Measurements from ENCODE around the gene CCDC39. TPM values are rescaled to one million over a fixed set of nuclear protein-coding genes. Genes with fewer than 3 reads are reported as not detected.

CCDC39 gene
- total RNA-seq, 1 experiment from 2014 or later = not detected

- no peak overlapping the region for H3K4me3 Mint-ChIP-seq (ENCODE audit: unreplicated experiment)
- Histone ChIP-seq H3K36me3 (ENCODE audit: control insufficient read depth, insufficient read depth, low read length) (no peaks in the 10 kb centered on the region), H3K4me3 (ENCODE audit: low read depth, low read length) (no peak overlapping the region), H3K4me1 (no peaks in the 10 kb centered on the region), H3K27me3 (replicated peaks; ENCODE audit: control insufficient read depth, insufficient read depth, low read length) (no peaks in the 10 kb centered on the region), H3K9me3 (no peaks in the 10 kb centered on the region)
- CTCF ChIA-PET = no interaction called here
- BruUV-seq (replicated peaks) = no TSS peak
- no peaks in the 10 kb centered on the region for H3K4me1 Mint-ChIP-seq (ENCODE audit: low read depth, unreplicated experiment)
- H3K27ac Mint-ChIP-seq (ENCODE audit: unreplicated experiment) = no peak overlapping the region
- H3K9me3 Mint-ChIP-seq (ENCODE audit: unreplicated experiment) = no peaks in the 10 kb centered on the region
- no peak for DNase-seq
- no peaks in the 10 kb centered on the region for H3K36me3 Mint-ChIP-seq (ENCODE audit: insufficient read depth, unreplicated experiment)
- intact Hi-C loops (cut with micrococcal nuclease; ENCODE audit: unreplicated experiment) = no loop called here
- H3K27me3 Mint-ChIP-seq (ENCODE audit: insufficient read depth, unreplicated experiment) = peaks cover 12% of the 10 kb centered on the region
- TF ChIP-seq CTCF (IDR thresholded peaks at IDR 0.05; ENCODE audit: insufficient read depth in 1 of 2, low read depth in 1 of 2, low read length in 1 of 2, severe bottlenecking in 1 of 2, unreplicated experiment in 1 of 2) = no peak
- POLR2A ChIA-PET = no interaction called here
These were observed 88.9 kb downstream of the CCDC39 start for GRCh38 chr3:180590396-180590795.

GRCh38 chr3:180580934-180581333 is 98.4 kb downstream of the CCDC39 start:
- no peak for DNase-seq
- Histone ChIP-seq H3K4me3 (ENCODE audit: low read depth, low read length) (no peak overlapping the region), H3K4me1 (no peaks in the 10 kb centered on the region), H3K27me3 (replicated peaks; ENCODE audit: control insufficient read depth, insufficient read depth, low read length) (no peaks in the 10 kb centered on the region), H3K9me3 (no peaks in the 10 kb centered on the region), H3K36me3 (ENCODE audit: control insufficient read depth, insufficient read depth, low read length) (no peaks in the 10 kb centered on the region)
- no peak for TF ChIP-seq CTCF (IDR thresholded peaks at IDR 0.05; ENCODE audit: insufficient read depth in 1 of 2, low read depth in 1 of 2, low read length in 1 of 2, severe bottlenecking in 1 of 2, unreplicated experiment in 1 of 2)
- H3K4me3 Mint-ChIP-seq (ENCODE audit: unreplicated experiment) = no peak overlapping the region
- no peaks in the 10 kb centered on the region for H3K4me1 Mint-ChIP-seq (ENCODE audit: low read depth, unreplicated experiment)
- no TSS peak for BruUV-seq (replicated peaks)
- no peaks in the 10 kb centered on the region for H3K9me3 Mint-ChIP-seq (ENCODE audit: unreplicated experiment)
- intact Hi-C loops (cut with micrococcal nuclease; ENCODE audit: unreplicated experiment) = no loop called here
- no peak overlapping the region for H3K27ac Mint-ChIP-seq (ENCODE audit: unreplicated experiment)
- H3K36me3 Mint-ChIP-seq (ENCODE audit: insufficient read depth, unreplicated experiment) = no peaks in the 10 kb centered on the region
- H3K27me3 Mint-ChIP-seq (ENCODE audit: insufficient read depth, unreplicated experiment) = peaks cover 7% of the 10 kb centered on the region
- ChIA-PET CTCF (no interaction called here), POLR2A (no interaction called here)

GRCh38 chr3:180575571-180575970 is 103.7 kb downstream of the CCDC39 start:
- Histone ChIP-seq H3K4me3 (ENCODE audit: low read depth, low read length) (no peak overlapping the region), H3K27me3 (replicated peaks; ENCODE audit: control insufficient read depth, insufficient read depth, low read length) (no peaks in the 10 kb centered on the region), H3K9me3 (no peaks in the 10 kb centered on the region), H3K4me1 (no peaks in the 10 kb centered on the region), H3K36me3 (ENCODE audit: control insufficient read depth, insufficient read depth, low read length) (no peaks in the 10 kb centered on the region)
- POLR2A ChIA-PET = no interaction called here
- CTCF ChIA-PET = no interaction called here
- no peak for TF ChIP-seq CTCF (IDR thresholded peaks at IDR 0.05; ENCODE audit: insufficient read depth in 1 of 2, low read depth in 1 of 2, low read length in 1 of 2, severe bottlenecking in 1 of 2, unreplicated experiment in 1 of 2)
- Mint-ChIP-seq H3K27me3 (ENCODE audit: insufficient read depth, unreplicated experiment) (peaks cover 4% of the 10 kb centered on the region), H3K36me3 (ENCODE audit: insufficient read depth, unreplicated experiment) (no peaks in the 10 kb centered on the region), H3K4me3 (ENCODE audit: unreplicated experiment) (no peak overlapping the region), H3K9me3 (ENCODE audit: unreplicated experiment) (no peaks in the 10 kb centered on the region), H3K27ac (ENCODE audit: unreplicated experiment) (no peak overlapping the region), H3K4me1 (ENCODE audit: low read depth, unreplicated experiment) (no peaks in the 10 kb centered on the region)
- DNase-seq = no peak
- intact Hi-C loops (cut with micrococcal nuclease; ENCODE audit: unreplicated experiment) = no loop called here
- no TSS peak for BruUV-seq (replicated peaks)

All from Caco-2 (cell line).